GM23248 (cell line): Measurements from ENCODE around the gene UBTD2.

Source experiments
- EZH2 ChIP-seq: fragments of 200-600 bp; sonication (generic); IDR thresholded peaks from 2 replicates; pipeline ENCODE4 v1.6.1; 2018; ENCODE audit warnings: antibody characterized with exemption, mild to moderate bottlenecking; ENCODE audit not compliant: insufficient read depth, poor library complexity, severe bottlenecking
- EZH2phosphoT487 ChIP-seq: fragments of 200-600 bp; sonication (generic); IDR thresholded peaks from 2 replicates; pipeline ENCODE4 v1.6.1; 2018; ENCODE audit warnings: antibody characterized with exemption, moderate library complexity, mild to moderate bottlenecking, low read depth; ENCODE audit not compliant: insufficient read depth

DNA sequence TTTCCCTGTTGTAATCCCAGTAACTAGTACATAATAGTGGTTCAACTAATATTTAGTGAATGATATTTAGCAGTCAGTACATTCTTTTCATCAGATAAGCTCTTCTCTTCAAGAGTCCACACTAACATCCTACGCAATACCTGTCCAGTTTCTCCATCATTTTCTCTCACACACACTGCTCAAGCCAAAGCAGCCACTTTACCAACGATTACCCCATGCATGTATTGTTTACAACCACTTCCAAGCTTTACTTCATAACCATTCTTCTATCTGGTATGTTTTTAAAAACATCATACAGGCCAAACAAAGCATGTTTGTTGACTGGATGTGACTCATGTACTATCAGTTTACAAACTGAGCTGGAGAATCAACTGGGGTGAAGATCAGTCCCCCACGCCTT, 7.3 kb downstream of the UBTD2 start:
- TF ChIP-seq EZH2 (no peak), EZH2phosphoT487 (no peak)
